Tongue (tissue), 2 donors: Measurements from ENCODE around the gene KRTAP13-2. TPM values are rescaled to one million over a fixed set of nuclear protein-coding genes. Genes with fewer than 3 reads are reported as not detected.

Experiments used
- small RNA-seq: library from RNA; depleted of rRNA; stranded (forward); fragments of <200 nt; gene quantifications from one replicate; pipeline ENCODE3, GENCODE V24; 2014; ENCODE audit warnings: low replicate concordance
- total RNA-seq: library from RNA; depleted of rRNA; stranded (reverse); fragments of >200 nt; gene quantifications from one replicate; pipeline ENCODE4 v1.2.3, GENCODE V29; 2014

Gene KRTAP13-2
- total RNA-seq, 1 donor from 2014 or later: not detected

Small RNAs within 50 kb of the gene (small RNA-seq; reads per million reads assigned to genes)
- gene KRTAP23-1 (not detected), gene MIR4327 (not detected)

Other genes starting within 250 kb of the KRTAP13-2 start
- gene CLDN17, start 205.5 kb downstream of the KRTAP13-2 start, total RNA-seq: not detected
- 4.0 TPM for gene CLDN8, start 156.2 kb downstream of the KRTAP13-2 start, total RNA-seq
- not detected for gene KRTAP24-1, start 89.3 kb downstream of the KRTAP13-2 start, total RNA-seq
- gene KRTAP25-1, start 82.8 kb downstream of the KRTAP13-2 start, total RNA-seq: not detected
- not detected for gene KRTAP26-1, start 52.0 kb downstream of the KRTAP13-2 start, total RNA-seq
- gene KRTAP27-1, start 34.6 kb downstream of the KRTAP13-2 start, total RNA-seq: not detected
- not detected for gene KRTAP23-1, start 23.7 kb downstream of the KRTAP13-2 start, total RNA-seq
- not detected for gene KRTAP13-1, start 23.8 kb upstream of the KRTAP13-2 start, total RNA-seq
- not detected for gene KRTAP13-3, start 53.7 kb upstream of the KRTAP13-2 start, total RNA-seq
- gene KRTAP13-4, start 57.9 kb upstream of the KRTAP13-2 start, total RNA-seq: not detected
- not detected for gene KRTAP15-1, start 68.0 kb upstream of the KRTAP13-2 start, total RNA-seq
- not detected for gene KRTAP19-1, start 108.1 kb upstream of the KRTAP13-2 start, total RNA-seq
- gene KRTAP19-2, start 115.2 kb upstream of the KRTAP13-2 start, total RNA-seq: not detected
- gene KRTAP19-3, start 119.7 kb upstream of the KRTAP13-2 start, total RNA-seq: not detected
- gene KRTAP19-4, start 124.9 kb upstream of the KRTAP13-2 start, total RNA-seq: not detected
- gene KRTAP19-5, start 129.9 kb upstream of the KRTAP13-2 start, total RNA-seq: not detected
- not detected for gene KRTAP19-6, start 169.6 kb upstream of the KRTAP13-2 start, total RNA-seq
- not detected for gene KRTAP19-7, start 189.0 kb upstream of the KRTAP13-2 start, total RNA-seq
- gene KRTAP22-2, start 218.1 kb upstream of the KRTAP13-2 start, total RNA-seq: not detected
- gene KRTAP6-3, start 220.2 kb upstream of the KRTAP13-2 start, total RNA-seq: not detected
- gene KRTAP6-2, start 226.6 kb upstream of the KRTAP13-2 start, total RNA-seq: not detected
- gene KRTAP22-1, start 228.8 kb upstream of the KRTAP13-2 start, total RNA-seq: not detected
- gene KRTAP6-1, start 241.7 kb upstream of the KRTAP13-2 start, total RNA-seq: not detected
- not detected for gene KRTAP20-1, start 244.2 kb upstream of the KRTAP13-2 start, total RNA-seq
- not detected for gene KRTAP20-4, start 248.4 kb upstream of the KRTAP13-2 start, total RNA-seq